IMR-90 (cell line): ENCODE results near the gene FGG. TPM values are rescaled to one million over a fixed set of nuclear protein-coding genes. Genes with fewer than 3 reads are reported as not detected.

ENCODE experiments used
- ATAC-seq: fragments of 200-7000 bp; cut with Tn5 transposase; 2 replicates; pipeline ENCODE4 v1.9.1; 2020; ENCODE audit warnings: low read depth, mild to moderate bottlenecking, moderate library complexity
- BruUV-seq: library from RNA; stranded (reverse); fragments of 400-500 nt; replicated peaks from 2 replicates; lab custom pipeline; 2021; lab: Mats Ljungman, UMichigan
- CTCF ChIA-PET: fragments of 300-600 bp; formaldehyde crosslinking; extraction: SDS; loops from one replicate; lab custom pipeline; 2021; ENCODE audit warnings: antibody characterized with exemption; lab: Yijun Ruan, JAX
- POLR2A ChIA-PET: fragments of 300-600 bp; sonication (Branson Sonifier 250); formaldehyde crosslinking; loops from one replicate; lab custom pipeline; 2022; ENCODE audit warnings: antibody characterized with exemption; ENCODE audit not compliant: unreplicated experiment; lab: Charles Lee
- DNase-seq: peaks from one replicate; pipeline ENCODE4 v3.0.0; 2013
- H2AFZ ChIP-seq: replicated peaks from 2 replicates; pipeline ENCODE3; 2013; ENCODE audit warnings: low read length, mild to moderate bottlenecking; ENCODE audit not compliant: poor library complexity
- H2AK5ac ChIP-seq: 2 replicates; pipeline ENCODE4 v1.6.1; 2013; ENCODE audit warnings: low read depth, low read length, inconsistent platforms
- H2AK9ac ChIP-seq: replicated peaks from 2 replicates; pipeline ENCODE3; 2013; ENCODE audit warnings: mild to moderate bottlenecking, low read depth, low read length, moderate library complexity; ENCODE audit not compliant: poor library complexity
- H2BK120ac ChIP-seq: 2 replicates; pipeline ENCODE4 v1.6.1; 2013; ENCODE audit warnings: low read depth, low read length, inconsistent platforms
- H2BK15ac ChIP-seq: 3 replicates; pipeline ENCODE4 v1.6.1; 2013; ENCODE audit warnings: low read depth, low read length, inconsistent platforms
- H2BK20ac ChIP-seq: 2 replicates; pipeline ENCODE4 v1.6.1; 2013; ENCODE audit warnings: low read depth, mild to moderate bottlenecking, inconsistent platforms, low read length, moderate library complexity
- H2BK5ac ChIP-seq: 2 replicates; pipeline ENCODE4 v1.6.1; 2013; ENCODE audit warnings: mild to moderate bottlenecking, low read depth, low read length, inconsistent platforms; ENCODE audit not compliant: poor library complexity, severe bottlenecking
- H3K14ac ChIP-seq: replicated peaks from 2 replicates; pipeline ENCODE4 v1.6.1; 2013; ENCODE audit warnings: low read depth, low read length, inconsistent platforms
- H3K18ac ChIP-seq: 2 replicates; pipeline ENCODE4 v1.6.1; 2013; ENCODE audit warnings: low read depth, low read length, control low read depth
- H3K23ac ChIP-seq: 2 replicates; pipeline ENCODE4 v1.6.1; 2013; ENCODE audit warnings: low read depth, low read length, inconsistent platforms
- H3K27ac ChIP-seq: 2 replicates; pipeline ENCODE4 v1.5.1; 2013; ENCODE audit warnings: mild to moderate bottlenecking, control low read depth, low read length; ENCODE audit not compliant: insufficient read depth
- H3K27me3 ChIP-seq: 2 replicates; pipeline ENCODE4 v1.6.1; 2013; ENCODE audit warnings: low read length; ENCODE audit not compliant: control insufficient read depth, insufficient read depth
- H3K36me3 ChIP-seq: 2 replicates; pipeline ENCODE4 v1.6.1; 2013; ENCODE audit warnings: low read length, mixed read lengths; ENCODE audit not compliant: control insufficient read depth, insufficient read depth
- H3K4ac ChIP-seq: 2 replicates; pipeline ENCODE4 v1.6.1; 2013; ENCODE audit warnings: low read depth, low read length, inconsistent platforms
- H3K4me1 ChIP-seq: 2 replicates; pipeline ENCODE4 v1.6.1; 2013; ENCODE audit warnings: low read length, mixed read lengths; ENCODE audit not compliant: control insufficient read depth, insufficient read depth
- H3K4me2 ChIP-seq: 2 replicates; pipeline ENCODE4 v1.6.1; 2013; ENCODE audit warnings: low read depth, mild to moderate bottlenecking, control low read depth, low read length, moderate library complexity
- H3K4me3 ChIP-seq: 2 replicates; pipeline ENCODE4 v1.5.1; 2013; ENCODE audit warnings: low read depth, mild to moderate bottlenecking, control low read depth, low read length, moderate library complexity; ENCODE audit not compliant: insufficient read depth
- H3K56ac ChIP-seq: 2 replicates; pipeline ENCODE4 v1.6.1; 2013; ENCODE audit warnings: low read length, inconsistent platforms; ENCODE audit not compliant: insufficient read depth; ENCODE audit errors: extremely low read depth
- H3K79me1 ChIP-seq, 2 experiments: 2 replicates each; pipeline ENCODE4 v1.6.1; 2013; ENCODE audit warnings: low read length in 2 of 2, inconsistent platforms in 1 of 2, low read depth in 1 of 2
- H3K9ac ChIP-seq: 2 replicates; pipeline ENCODE4 v1.6.1; 2013; ENCODE audit warnings: low read depth, low read length, control low read depth
- H3K9me1 ChIP-seq: 2 replicates; pipeline ENCODE4 v1.6.1; 2013; ENCODE audit warnings: low read length, inconsistent platforms; ENCODE audit not compliant: insufficient read depth
- H3K9me3 ChIP-seq: 2 replicates; pipeline ENCODE4 v1.6.1; 2013; ENCODE audit warnings: low read length; ENCODE audit not compliant: control insufficient read depth, insufficient read depth
- H4K20me1 ChIP-seq: 2 replicates; pipeline ENCODE4 v1.6.1; 2013; ENCODE audit warnings: low read length, inconsistent platforms; ENCODE audit not compliant: insufficient read depth
- H4K5ac ChIP-seq: 2 replicates; pipeline ENCODE4 v1.6.1; 2013; ENCODE audit warnings: mild to moderate bottlenecking, low read depth, low read length, control low read depth
- H4K8ac ChIP-seq, 2 experiments: 2 replicates each; pipeline ENCODE4 v1.6.1; 2013; ENCODE audit warnings: low read depth in 2 of 2, low read length in 2 of 2, control low read depth in 1 of 2, inconsistent platforms in 1 of 2
- H4K91ac ChIP-seq: 2 replicates; pipeline ENCODE4 v1.6.1; 2013; ENCODE audit warnings: low read depth, low read length, inconsistent platforms; ENCODE audit not compliant: insufficient read depth
- BHLHE40 ChIP-seq: fragments of 150-350 bp; IDR thresholded peaks from 2 replicates; pipeline ENCODE4 v1.6.1; 2016; ENCODE audit warnings: mild to moderate bottlenecking, low read depth, low read length
- CEBPB ChIP-seq: IDR thresholded peaks from 2 replicates; pipeline ENCODE4 v1.6.1; 2012; ENCODE audit warnings: low read depth, low read length, improper control_type of control experiment
- CHD1 ChIP-seq: IDR thresholded peaks from 2 replicates; pipeline ENCODE4 v1.6.1; 2012; ENCODE audit warnings: low read depth, low read length, improper control_type of control experiment
- CTCF ChIP-seq: conservative IDR thresholded peaks from 2 replicates; pipeline ENCODE4 v1.5.1; 2012; ENCODE audit warnings: mild to moderate bottlenecking, low read depth, low read length, improper control_type of control experiment
- ELK1 ChIP-seq: fragments of 150-350 bp; IDR thresholded peaks from 2 replicates; pipeline ENCODE4 v1.6.1; 2016; ENCODE audit warnings: low read depth, mild to moderate bottlenecking, low read length, moderate library complexity, borderline replicate concordance
- FOS ChIP-seq: fragments of 150-350 bp; IDR thresholded peaks from 2 replicates; pipeline ENCODE4 v1.6.1; 2016; ENCODE audit warnings: low read depth, low read length
- MAFK ChIP-seq: IDR thresholded peaks from 2 replicates; pipeline ENCODE4 v1.6.1; 2012; ENCODE audit warnings: low read depth, low read length, improper control_type of control experiment
- MAZ ChIP-seq: IDR thresholded peaks from 2 replicates; pipeline ENCODE4 v1.6.1; 2012; ENCODE audit warnings: low read depth, mild to moderate bottlenecking, low read length, improper control_type of control experiment, moderate library complexity, borderline replicate concordance
- MXI1 ChIP-seq: IDR thresholded peaks from 2 replicates; pipeline ENCODE4 v1.6.1; 2012; ENCODE audit warnings: low read depth, mild to moderate bottlenecking, low read length, moderate library complexity, borderline replicate concordance
- NFE2L2 ChIP-seq: fragments of 150-350 bp; IDR thresholded peaks from 2 replicates; pipeline ENCODE4 v1.6.1; 2016; ENCODE audit warnings: low read depth, mild to moderate bottlenecking, low read length
- POLR2A ChIP-seq: IDR thresholded peaks from 2 replicates; pipeline ENCODE4 v1.6.1; 2012; ENCODE audit warnings: mild to moderate bottlenecking, low read depth, low read length
- RAD21 ChIP-seq: IDR thresholded peaks from 2 replicates; pipeline ENCODE4 v1.6.1; 2012; ENCODE audit warnings: low read length, improper control_type of control experiment
- RCOR1 ChIP-seq: IDR thresholded peaks from 2 replicates; pipeline ENCODE4 v1.6.1; 2012; ENCODE audit warnings: mild to moderate bottlenecking, low read length, improper control_type of control experiment; ENCODE audit not compliant: insufficient replicate concordance
- RFX5 ChIP-seq: IDR thresholded peaks from 2 replicates; pipeline ENCODE4 v1.8.0; 2012; ENCODE audit warnings: low read depth, mild to moderate bottlenecking, low read length, moderate library complexity
- SMC3 ChIP-seq: fragments of 150-350 bp; IDR thresholded peaks from 2 replicates; pipeline ENCODE4 v1.6.1; 2016; ENCODE audit warnings: low read depth, mild to moderate bottlenecking, antibody characterized with exemption, low read length, moderate library complexity
- USF2 ChIP-seq: fragments of 150-350 bp; IDR thresholded peaks from 2 replicates; pipeline ENCODE4 v1.6.1; 2017; ENCODE audit warnings: mild to moderate bottlenecking, antibody characterized with exemption, low read length, low read depth
- WGBS, 2 experiments: methylation state at CpG; one replicate each; pipeline versions ENCODE4 v1.1.5 to v1.1.7; 2013; ENCODE audit warnings: missing lambda C conversion rate in 2 of 2; ENCODE audit not compliant: insufficient read length in 1 of 2; ENCODE audit errors: extremely low coverage in 2 of 2; 5-methylcytosine and 5-hydroxymethylcytosine counted together
- dilution Hi-C: fragments of 300-500 bp; cut with HindIII; formaldehyde crosslinking; loops from one replicate; pipeline ENCODE4 v1.14.3; 2018; ENCODE audit warnings: low sequenced_read_pairs; ENCODE audit not compliant: unreplicated experiment
- in situ Hi-C: fragments of 300-500 bp; cut with MboI; formaldehyde crosslinking; loops from 3 replicates; pipeline ENCODE4 v1.14.3; 2019; ENCODE audit warnings: low sequenced_read_pairs, inconsistent platforms, mixed read lengths
- intact Hi-C: fragments of 100-400 bp; cut with micrococcal nuclease; formaldehyde crosslinking; loops from 2 replicates; pipeline ENCODE4 v1.10.0; 2022
- polyA plus RNA-seq, 3 experiments: library from polyadenylated mRNA; depleted of rRNA; stranded (reverse); fragments of >200 nt; gene quantifications; 2 replicates each; pipeline ENCODE4 v1.2.3, GENCODE V29; 2012; ENCODE audit warnings: low replicate concordance in 1 of 3
- total RNA-seq: library from RNA; depleted of rRNA; stranded (reverse); fragments of >200 nt; gene quantifications from 2 replicates; pipeline ENCODE4 v1.2.3, GENCODE V29; 2012

Gene FGG
- total and polyA plus RNA-seq, 2 of the 4 experiments (the other 2 are of a cell fraction) = not detected

- no peak for TF ChIP-seq RFX5
- TF ChIP-seq RCOR1 = no peak
- no peak for TF ChIP-seq ELK1
- no peak for TF ChIP-seq CTCF
- no peak for TF ChIP-seq BHLHE40
- TF ChIP-seq RAD21 = no peak
- TF ChIP-seq SMC3 = no peak
- no peak for TF ChIP-seq USF2
- no peak for TF ChIP-seq MXI1
- no peak for TF ChIP-seq POLR2A
- TF ChIP-seq MAZ = no peak
- no peak for TF ChIP-seq NFE2L2
- no peak for TF ChIP-seq CHD1
- no peak for TF ChIP-seq FOS
- TF ChIP-seq CEBPB = no peak
- no peak for TF ChIP-seq MAFK
- Histone ChIP-seq H2BK20ac (no peak overlapping the region), H3K9me3 (no peaks in the 10 kb centered on the region), H4K5ac (no peak overlapping the region), H2BK15ac (no peak overlapping the region), H2BK5ac (no peak overlapping the region), H2AK9ac (no peak overlapping the region), H3K18ac (no peak overlapping the region), H2AFZ (no peak overlapping the region), H3K36me3 (no peaks in the 10 kb centered on the region), H4K8ac (no peak overlapping the region), H3K14ac (no peak overlapping the region), H3K4me1 (no peaks in the 10 kb centered on the region), H4K91ac (no peak overlapping the region), H3K56ac (no peak overlapping the region), H2BK120ac (no peak overlapping the region), H3K9ac (no peak overlapping the region), H2AK5ac (no peak overlapping the region), H3K4me3 (no peak overlapping the region), H4K20me1 (no peaks in the 10 kb centered on the region), H3K4me2 (no peak overlapping the region), H3K23ac (no peak overlapping the region), H3K27me3 (no peaks in the 10 kb centered on the region), H3K4ac (no peak overlapping the region), H3K9me1 (no peaks in the 10 kb centered on the region), H3K79me1 (no peaks in the 10 kb centered on the region), H3K27ac (no peak overlapping the region)
- CTCF ChIA-PET = no interaction called here
- ATAC-seq (no peak), DNase-seq (no peak)
- in situ Hi-C loops = no loop called here
- dilution Hi-C loops = no loop called here
- POLR2A ChIA-PET = no interaction called here
- BruUV-seq = no TSS peak
- WGBS, 2 experiments = no CpG with 5 or more reads among the region's 5 CpGs
- intact Hi-C loops = no loop called here
Observed at GRCh38 chr4:154642373-154643009, 30.0 kb upstream of the FGG start.
